ENCODE data around the gene SLC22A15. TPM values are rescaled to one million over a fixed set of nuclear protein-coding genes. Genes with fewer than 3 reads are reported as not detected.

SLC22A15 gene
- total RNA-seq, 1 experiment from 2014 or later = 2.2 TPM

DNA sequence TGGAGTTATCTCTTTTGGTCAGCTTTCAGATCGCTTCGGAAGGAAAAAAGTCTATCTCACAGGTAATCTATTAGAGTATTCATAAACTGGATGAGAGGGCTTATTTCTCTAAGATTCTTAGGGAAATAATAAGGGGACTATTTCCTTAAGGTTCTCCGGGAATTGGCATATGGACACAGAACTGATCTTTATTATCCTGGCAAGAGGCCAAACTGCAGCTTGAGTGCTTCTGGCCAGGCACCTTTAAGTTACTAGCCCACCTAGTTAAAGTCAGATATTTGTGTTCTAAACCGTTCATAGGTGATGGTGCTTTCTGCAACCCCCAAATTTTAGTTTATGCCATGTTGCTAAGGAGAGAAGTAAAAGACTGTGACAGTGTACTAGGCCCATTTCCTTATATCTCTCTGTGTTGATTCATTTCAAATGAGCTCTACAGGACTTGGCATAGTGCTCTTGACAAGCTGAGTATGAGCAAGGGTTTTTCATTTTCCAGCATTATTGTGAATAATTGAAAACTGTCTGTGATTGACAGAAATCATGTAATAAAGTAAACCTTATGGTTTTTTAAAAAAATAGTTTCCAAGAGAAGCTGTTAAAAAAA lies 43.4 kb downstream of the SLC22A15 start:
- H3K4me2 ChIP-seq (ENCODE audit: low read length) = no peak overlapping the region
- POLR2A ChIA-PET (ENCODE audit: unreplicated experiment) = interaction anchor here (0.6 kb wide), 1 partner anchor 288 kb away, joined by 3 read pairs; no protein-coding TSS in a partner anchor
- H3K9ac ChIP-seq (ENCODE audit: low read length) = no peak overlapping the region
- no peaks in the 10 kb centered on the region for H3F3A ChIP-seq (ENCODE audit: low read length, unreplicated experiment)
- no TSS peak for BruUV-seq (replicated peaks)
- H3K9me3 ChIP-seq (ENCODE audit: low read length) = no peaks in the 10 kb centered on the region
- no peak overlapping the region for H3K4me3 ChIP-seq (ENCODE audit: low read length)
- H3K27ac ChIP-seq (ENCODE audit: low read length) = no peak overlapping the region
- no peak for DNase-seq
- no peaks in the 10 kb centered on the region for H3K4me1 ChIP-seq (ENCODE audit: insufficient read depth, low read length)
- H3K27me3 ChIP-seq (ENCODE audit: low read length) = no peaks in the 10 kb centered on the region
- H3K79me2 ChIP-seq (ENCODE audit: low read length) = no peaks in the 10 kb centered on the region
- H4K20me1 ChIP-seq (ENCODE audit: low read length) = no peaks in the 10 kb centered on the region
- intact Hi-C loops (cut with micrococcal nuclease) = loop anchor here (2.0 to 10.0 kb wide), 2 partner anchors 213 to 415 kb away; no protein-coding TSS in a partner anchor
- no peak for ATAC-seq
- H3K9me2 ChIP-seq (replicated peaks; ENCODE audit: low read length) = no peaks in the 10 kb centered on the region
- CTCF ChIA-PET = interaction anchor here (0.7 to 2.1 kb wide), 4 partner anchors 38 to 573 kb away, joined by 3 to 14 read pairs (median 8); no protein-coding TSS in a partner anchor
- no peaks in the 10 kb centered on the region for H3K36me3 ChIP-seq (ENCODE audit: low read depth, low read length)
- TF ChIP-seq CTCF (conservative IDR thresholded peaks at IDR 0.05; ENCODE audit: low read depth, low read length) (no peak), EZH2 (IDR thresholded peaks at IDR 0.05; ENCODE audit: low read length, unreplicated experiment) (no peak), EZH2phosphoT487 (IDR thresholded peaks at IDR 0.05; ENCODE audit: borderline replicate concordance, low read length) (no peak)
- H2AFZ ChIP-seq (ENCODE audit: low read length) = no peak overlapping the region

GRCh38 chr1:116020668-116021272 lies 44.5 kb downstream of the SLC22A15 start:
- DNase-seq = peak; percentile 77
- Histone ChIP-seq H3F3A (ENCODE audit: low read length, unreplicated experiment) (no peaks in the 10 kb centered on the region), H3K4me3 (ENCODE audit: low read length) (no peak overlapping the region), H4K20me1 (ENCODE audit: low read length) (no peaks in the 10 kb centered on the region), H3K27me3 (ENCODE audit: low read length) (no peaks in the 10 kb centered on the region), H3K9me2 (replicated peaks; ENCODE audit: low read length) (no peaks in the 10 kb centered on the region), H3K9ac (ENCODE audit: low read length) (no peak overlapping the region), H3K4me2 (ENCODE audit: low read length) (no peak overlapping the region), H3K36me3 (ENCODE audit: low read depth, low read length) (no peaks in the 10 kb centered on the region), H3K4me1 (ENCODE audit: insufficient read depth, low read length) (no peaks in the 10 kb centered on the region), H3K27ac (ENCODE audit: low read length) (no peak overlapping the region), H3K79me2 (ENCODE audit: low read length) (no peaks in the 10 kb centered on the region), H3K9me3 (ENCODE audit: low read length) (no peaks in the 10 kb centered on the region), H2AFZ (ENCODE audit: low read length) (no peak overlapping the region)
- intact Hi-C loops (cut with micrococcal nuclease) = loop anchor here (2.0 kb wide), 1 partner anchor 214 kb away; no protein-coding TSS in a partner anchor
- no peak for TF ChIP-seq EZH2 (IDR thresholded peaks at IDR 0.05; ENCODE audit: low read length, unreplicated experiment)
- peak; percentile 87 for TF ChIP-seq CTCF (conservative IDR thresholded peaks at IDR 0.05; ENCODE audit: low read depth, low read length)
- ChIA-PET POLR2A (ENCODE audit: unreplicated experiment) (interaction anchor here (0.6 to 0.7 kb wide), 2 partner anchors 101 to 287 kb away, joined by 3 to 8 read pairs; no protein-coding TSS in a partner anchor), CTCF (interaction anchor here (0.6 to 2.1 kb wide), 7 partner anchors 39 to 1119 kb away, joined by 3 to 14 read pairs (median 5); partner anchors contain the start of gene MAB21L3)
- BruUV-seq (replicated peaks) = no TSS peak
- ATAC-seq = peak; percentile 85

GRCh38 chr1:116024626-116025025 lies 48.3 kb downstream of the SLC22A15 start:
- no peak overlapping the region for H2AFZ ChIP-seq (ENCODE audit: low read length)
- ChIA-PET POLR2A (ENCODE audit: unreplicated experiment) (no interaction called here), CTCF (no interaction called here)
- H4K20me1 ChIP-seq (ENCODE audit: low read length) = no peaks in the 10 kb centered on the region
- H3K4me3 ChIP-seq (ENCODE audit: low read length) = no peak overlapping the region
- H3K27me3 ChIP-seq (ENCODE audit: low read length) = no peaks in the 10 kb centered on the region
- H3F3A ChIP-seq (ENCODE audit: low read length, unreplicated experiment) = no peaks in the 10 kb centered on the region
- H3K9me3 ChIP-seq (ENCODE audit: low read length) = no peaks in the 10 kb centered on the region
- ATAC-seq (no peak), DNase-seq (no peak)
- no peaks in the 10 kb centered on the region for H3K4me1 ChIP-seq (ENCODE audit: insufficient read depth, low read length)
- no TSS peak for BruUV-seq (replicated peaks)
- TF ChIP-seq EZH2phosphoT487 (IDR thresholded peaks at IDR 0.05; ENCODE audit: borderline replicate concordance, low read length) (no peak), EZH2 (IDR thresholded peaks at IDR 0.05; ENCODE audit: low read length, unreplicated experiment) (no peak), CTCF (conservative IDR thresholded peaks at IDR 0.05; ENCODE audit: low read depth, low read length) (no peak)
- intact Hi-C loops (cut with micrococcal nuclease) = no loop called here
- H3K79me2 ChIP-seq (ENCODE audit: low read length) = no peaks in the 10 kb centered on the region
- H3K36me3 ChIP-seq (ENCODE audit: low read depth, low read length) = no peaks in the 10 kb centered on the region
- H3K4me2 ChIP-seq (ENCODE audit: low read length) = no peak overlapping the region
- H3K27ac ChIP-seq (ENCODE audit: low read length) = no peak overlapping the region
- no peak overlapping the region for H3K9ac ChIP-seq (ENCODE audit: low read length)
- H3K9me2 ChIP-seq (replicated peaks; ENCODE audit: low read length) = no peaks in the 10 kb centered on the region

All from PC-3 (cell line).